LNCaP clone FGC (cell line): ENCODE results near the gene PPP2R2B.
A peak's percentile ranks its signal among the peaks of the same experiment; 100 is the strongest.
"Not testable (repeated sequence)": the region's sequence is repeated elsewhere in the genome, so short reads cannot be mapped to it uniquely, and the experiment has no call there.

Experiments used
- DNase-seq: peaks from one replicate; pipeline ENCODE4 v3.0.0-alpha.2; 2011; ENCODE audit warnings: low read depth
- H3K4me3 ChIP-seq: 2 replicates; pipeline ENCODE4 v1.5.1; 2011; ENCODE audit warnings: mild to moderate bottlenecking, low read depth, low read length, control low read depth
- TF ChIP-seq, protein P1 (sequence below): IDR thresholded peaks from 2 replicates; pipeline ENCODE4 v1.5.1; 2012; ENCODE audit warnings: mild to moderate bottlenecking; ENCODE audit not compliant: control insufficient read depth, insufficient read depth; ENCODE audit errors: extremely low read depth

Gene PPP2R2B

DNA sequence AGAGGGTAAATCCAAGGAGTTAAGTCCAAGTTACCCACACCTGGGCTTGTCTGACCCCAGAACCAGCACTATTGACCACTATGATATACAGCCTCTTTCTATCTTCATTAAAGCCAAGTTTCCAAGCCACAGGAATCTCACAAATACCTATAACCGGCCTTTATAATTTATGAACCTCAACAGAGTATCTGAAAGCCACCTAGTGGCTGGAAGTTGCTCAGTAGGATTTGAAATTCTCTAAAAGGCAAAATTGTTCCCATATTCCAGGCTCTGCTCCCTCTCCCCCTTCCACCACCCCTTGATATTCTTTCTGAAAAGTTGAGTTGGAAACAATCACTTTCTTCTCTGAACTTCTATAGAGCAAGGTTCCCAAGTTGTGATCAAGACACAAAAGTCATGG, 256.2 kb downstream of the PPP2R2B start:
- no peak overlapping the region for H3K4me3 ChIP-seq
- no peak for DNase-seq
- TF ChIP-seq, protein P1, sequence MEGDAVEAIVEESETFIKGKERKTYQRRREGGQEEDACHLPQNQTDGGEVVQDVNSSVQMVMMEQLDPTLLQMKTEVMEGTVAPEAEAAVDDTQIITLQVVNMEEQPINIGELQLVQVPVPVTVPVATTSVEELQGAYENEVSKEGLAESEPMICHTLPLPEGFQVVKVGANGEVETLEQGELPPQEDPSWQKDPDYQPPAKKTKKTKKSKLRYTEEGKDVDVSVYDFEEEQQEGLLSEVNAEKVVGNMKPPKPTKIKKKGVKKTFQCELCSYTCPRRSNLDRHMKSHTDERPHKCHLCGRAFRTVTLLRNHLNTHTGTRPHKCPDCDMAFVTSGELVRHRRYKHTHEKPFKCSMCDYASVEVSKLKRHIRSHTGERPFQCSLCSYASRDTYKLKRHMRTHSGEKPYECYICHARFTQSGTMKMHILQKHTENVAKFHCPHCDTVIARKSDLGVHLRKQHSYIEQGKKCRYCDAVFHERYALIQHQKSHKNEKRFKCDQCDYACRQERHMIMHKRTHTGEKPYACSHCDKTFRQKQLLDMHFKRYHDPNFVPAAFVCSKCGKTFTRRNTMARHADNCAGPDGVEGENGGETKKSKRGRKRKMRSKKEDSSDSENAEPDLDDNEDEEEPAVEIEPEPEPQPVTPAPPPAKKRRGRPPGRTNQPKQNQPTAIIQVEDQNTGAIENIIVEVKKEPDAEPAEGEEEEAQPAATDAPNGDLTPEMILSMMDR: peak; percentile 44; the same call in 1 of the 2 replicates

DNA sequence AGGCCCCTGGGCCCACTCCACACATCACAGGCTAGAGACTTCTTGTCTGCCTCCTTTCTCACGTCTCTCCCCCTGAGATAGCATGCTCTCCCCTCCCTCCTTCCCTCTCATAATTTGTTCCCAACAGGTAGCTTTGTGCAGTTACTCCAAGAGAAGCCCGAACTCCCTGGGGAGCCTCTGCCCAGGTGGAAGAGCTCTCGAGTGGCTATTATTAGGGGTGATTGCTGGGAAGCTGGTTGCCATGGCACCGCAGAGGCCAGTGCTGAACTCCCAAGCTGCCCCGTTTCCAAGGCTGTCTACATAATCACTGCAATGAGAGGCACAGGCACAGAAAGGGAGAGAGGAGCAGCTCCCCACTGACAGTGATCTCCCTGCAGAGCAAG, 257.9 kb downstream of the PPP2R2B start:
- H3K4me3 ChIP-seq: no peak overlapping the region
- TF ChIP-seq, protein P1: no peak
- DNase-seq: no peak

DNA sequence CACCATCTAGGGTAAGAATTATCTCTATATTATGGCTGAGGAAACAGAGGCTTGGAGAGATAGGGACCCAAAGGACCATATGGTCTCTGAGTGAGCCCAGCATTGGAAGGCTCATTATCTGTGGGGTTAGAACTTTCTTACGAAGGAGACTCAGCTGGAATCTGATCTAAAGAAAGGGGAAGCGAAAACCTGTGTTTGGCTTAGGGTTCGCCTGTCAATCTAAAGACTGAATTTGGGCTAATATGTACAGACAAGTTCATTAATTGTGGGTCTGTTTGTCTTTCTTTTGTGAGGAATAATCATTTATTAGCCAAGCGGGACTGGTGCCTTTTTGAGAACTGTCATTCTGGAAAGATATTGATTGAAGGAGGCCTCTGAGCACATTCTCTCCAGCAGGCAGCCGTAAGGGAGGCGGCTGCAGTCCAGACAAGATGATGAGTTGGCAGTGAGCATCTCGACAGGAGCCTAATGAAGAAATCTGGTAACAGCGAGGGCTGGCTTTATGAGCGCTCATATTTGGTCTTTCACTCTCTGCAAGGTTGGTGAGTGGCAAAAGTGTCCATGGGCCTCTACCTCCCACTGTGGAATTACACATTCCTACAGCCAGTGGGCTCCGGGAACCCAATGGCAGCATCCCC, 258.4 kb downstream of the PPP2R2B start:
- DNase-seq: no peak
- no peak overlapping the region for H3K4me3 ChIP-seq
- TF ChIP-seq, protein P1: no peak

DNA sequence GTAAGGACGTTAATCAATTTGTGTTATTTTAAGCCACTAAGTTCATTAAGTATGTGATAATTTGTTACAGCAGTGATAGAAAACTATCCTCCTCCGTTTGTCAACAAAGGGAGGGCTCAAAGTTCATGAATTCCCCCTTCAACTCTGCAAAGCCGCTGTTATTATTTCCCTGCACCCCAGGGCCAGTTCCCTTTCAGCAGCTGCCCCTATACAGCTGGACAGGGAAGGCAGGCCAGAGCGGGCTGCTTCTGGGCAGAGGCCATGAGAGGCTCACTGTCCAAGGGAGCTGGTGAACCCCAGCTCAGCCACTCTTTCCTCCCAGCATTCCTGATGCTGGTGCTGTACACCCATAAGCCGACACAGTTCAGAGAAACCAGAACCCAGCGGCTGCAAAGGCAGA, 260.1 kb downstream of the PPP2R2B start:
- DNase-seq: no peak
- TF ChIP-seq, protein P1: no peak
- H3K4me3 ChIP-seq: no peak overlapping the region

DNA sequence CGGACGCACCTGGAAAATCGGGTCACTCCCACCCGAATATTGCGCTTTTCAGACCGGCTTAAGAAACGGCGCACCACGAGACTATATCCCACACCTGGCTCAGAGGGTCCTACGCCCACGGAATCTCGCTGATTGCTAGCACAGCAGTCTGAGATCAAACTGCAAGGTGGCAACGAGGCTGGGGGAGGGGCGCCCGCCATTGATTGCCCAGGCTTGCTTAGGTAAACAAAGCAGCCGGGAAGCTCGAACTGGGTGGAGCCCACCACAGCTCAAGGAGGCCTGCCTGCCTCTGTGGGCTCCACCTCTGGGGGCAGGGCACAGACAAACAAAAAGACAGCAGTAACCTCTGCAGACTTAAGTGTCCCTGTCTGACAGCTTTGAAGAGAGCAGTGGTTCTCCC, 268.8 kb downstream of the PPP2R2B start:
- DNase-seq, H3K4me3 ChIP-seq: not testable (repeated sequence)

DNA sequence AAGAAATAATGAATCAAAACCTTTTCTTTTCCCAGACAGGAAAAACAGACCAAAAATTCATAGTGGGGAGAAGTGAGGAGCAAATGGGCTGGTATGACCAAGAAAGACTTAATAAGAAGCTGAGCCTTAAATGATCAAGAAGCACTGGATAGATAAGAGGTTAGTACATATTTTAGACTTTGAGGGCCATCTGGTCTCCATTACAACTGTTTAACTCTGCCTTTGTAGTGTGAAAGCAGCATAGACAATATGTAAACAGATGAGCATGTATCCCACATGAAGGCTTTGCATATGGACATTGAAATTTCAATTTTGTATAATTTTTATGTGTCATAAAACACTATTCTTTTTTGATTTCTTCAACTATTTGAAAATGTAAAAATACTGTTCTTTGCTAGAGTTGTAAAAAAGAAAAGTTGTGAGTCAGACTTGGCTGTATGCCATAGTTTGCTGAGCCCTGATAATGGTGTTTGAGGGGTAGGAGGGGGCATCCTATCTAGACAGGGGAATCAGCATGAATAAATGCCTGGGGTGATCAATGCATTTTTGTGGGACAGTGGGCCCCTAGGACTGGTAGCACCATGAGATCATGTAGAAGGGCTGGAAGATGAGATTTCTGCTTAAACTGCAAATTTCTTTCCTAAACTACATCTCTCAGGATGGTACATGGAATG, 270.8 kb downstream of the PPP2R2B start:
- TF ChIP-seq, protein P1: no peak
- no peak for DNase-seq
- no peak overlapping the region for H3K4me3 ChIP-seq

DNA sequence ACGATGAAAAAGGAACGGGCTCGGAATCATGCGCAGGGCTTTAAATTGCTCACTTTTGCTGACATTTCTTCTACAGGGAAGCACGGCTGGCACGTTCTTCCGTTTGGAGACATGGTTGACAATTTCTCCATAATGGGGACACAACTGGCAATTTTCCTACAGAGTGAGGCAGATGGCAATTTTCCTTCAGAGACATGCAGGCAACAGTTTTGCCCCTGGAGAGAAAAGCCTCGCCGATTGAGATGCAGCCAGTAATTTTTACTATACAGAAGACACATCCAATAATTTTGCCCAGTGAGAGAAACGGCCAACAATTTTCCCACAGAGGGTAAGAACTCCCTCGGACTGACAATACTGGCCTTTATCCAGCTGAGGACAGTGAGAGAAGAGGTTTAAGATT, 271.7 kb downstream of the PPP2R2B start:
- no peak overlapping the region for H3K4me3 ChIP-seq
- DNase-seq: no peak
- TF ChIP-seq, protein P1: no peak
